GM18502 (cell line): Measurements from ENCODE around the gene ZNF750.

Experiments
- ATAC-seq: cut with Tn5 transposase; IDR thresholded peaks from one replicate; pipeline ENCODE4 v1.9.1; 2021; ENCODE audit warnings: mild to moderate bottlenecking; ENCODE audit not compliant: unreplicated experiment, poor library complexity

ZNF750 gene

GRCh38 chr17:82815354-82815753, 24.5 kb downstream of the ZNF750 start:
- no peak for ATAC-seq

- no peak for ATAC-seq
Observed at GRCh38 chr17:82814834-82815233, 25.0 kb downstream of the ZNF750 start.

- no peak for ATAC-seq
Observed at GRCh38 chr17:82813299-82814051, 26.3 kb downstream of the ZNF750 start.

GRCh38 chr17:82812601-82813000, 27.2 kb downstream of the ZNF750 start:
- ATAC-seq = no peak

GRCh38 chr17:82812058-82812457, 27.8 kb downstream of the ZNF750 start:
- no peak for ATAC-seq

- no peak for ATAC-seq
Observed at GRCh38 chr17:82810644-82811430, 29.0 kb downstream of the ZNF750 start.

- no peak for ATAC-seq
Observed at GRCh38 chr17:82808921-82809905, 30.6 kb downstream of the ZNF750 start.

- ATAC-seq = no peak
Observed at GRCh38 chr17:82808006-82808405, 31.8 kb downstream of the ZNF750 start.

GRCh38 chr17:82807562-82807961, 32.3 kb downstream of the ZNF750 start:
- ATAC-seq = no peak

- no peak for ATAC-seq
Observed at GRCh38 chr17:82807101-82807500, 32.7 kb downstream of the ZNF750 start.

GRCh38 chr17:82806645-82807044, 33.2 kb downstream of the ZNF750 start:
- no peak for ATAC-seq

- no peak for ATAC-seq
Observed at GRCh38 chr17:82805823-82806222, 34.0 kb downstream of the ZNF750 start.

- no peak for ATAC-seq
Observed at GRCh38 chr17:82805254-82805653, 34.6 kb downstream of the ZNF750 start.

GRCh38 chr17:82804442-82805191, 35.2 kb downstream of the ZNF750 start:
- no peak for ATAC-seq

- ATAC-seq = no peak
Observed at GRCh38 chr17:82803606-82804005, 36.2 kb downstream of the ZNF750 start.

- ATAC-seq = no peak
Observed at GRCh38 chr17:82803185-82803584, 36.6 kb downstream of the ZNF750 start.

- ATAC-seq = no peak
Observed at GRCh38 chr17:82802075-82802780, 37.6 kb downstream of the ZNF750 start.

- no peak for ATAC-seq
Observed at GRCh38 chr17:82801377-82801970, 38.3 kb downstream of the ZNF750 start.

- no peak for ATAC-seq
Observed at GRCh38 chr17:82800885-82801284, 38.9 kb downstream of the ZNF750 start.
